BJ (cell line): ENCODE measurements around the gene RAD23A. TPM values are rescaled to one million over a fixed set of nuclear protein-coding genes. Genes with fewer than 3 reads are reported as not detected.

ENCODE experiments used
- CTCF ChIA-PET: fragments of 350-600 bp; formaldehyde crosslinking; extraction: SDS; loops from one replicate; lab custom pipeline; 2021; ENCODE audit warnings: antibody characterized with exemption, inconsistent platforms; lab: Yijun Ruan, JAX
- POLR2A ChIA-PET: fragments of 300-600 bp; sonication (Branson Sonifier 250); formaldehyde crosslinking; extraction: SDS; loops from one replicate; lab custom pipeline; 2021; ENCODE audit warnings: antibody characterized with exemption; lab: Charles Lee
- DNase-seq: peaks from one replicate; pipeline ENCODE4 v3.0.0-alpha.2; 2011; ENCODE audit warnings: low read depth
- H3K27me3 ChIP-seq: 2 replicates; pipeline ENCODE4 v1.6.0; 2011; ENCODE audit warnings: low read length; ENCODE audit not compliant: control insufficient read depth, insufficient read depth
- H3K36me3 ChIP-seq: 2 replicates; pipeline ENCODE4 v1.5.1; 2011; ENCODE audit warnings: low read length; ENCODE audit not compliant: control insufficient read depth, insufficient read depth
- H3K4me3 ChIP-seq: 2 replicates; pipeline ENCODE4 v1.5.1; 2011; ENCODE audit warnings: low read depth, mild to moderate bottlenecking, control low read depth, low read length
- CTCF ChIP-seq: IDR thresholded peaks from 2 replicates; pipeline ENCODE4 v1.5.1; 2011; ENCODE audit warnings: low read depth, mild to moderate bottlenecking, control low read depth, inconsistent platforms, low read length, moderate library complexity; ENCODE audit not compliant: insufficient read depth
- polyA plus RNA-seq: library from polyadenylated mRNA; depleted of rRNA; stranded (reverse); fragments of >200 nt; gene quantifications from 2 replicates; pipeline ENCODE4 v1.2.3, GENCODE V29; 2011

The RAD23A gene
- polyA plus RNA-seq, 1 experiment: 75.1 TPM

GRCh38 chr19:12990853-12991252 lies 45.2 kb downstream of the RAD23A start:
- ChIA-PET POLR2A (no interaction called here), CTCF (no interaction called here)
- no peak overlapping the region for H3K4me3 ChIP-seq
- H3K27me3 ChIP-seq: no peaks in the 10 kb centered on the region
- H3K36me3 ChIP-seq: no peaks in the 10 kb centered on the region
- no peak for TF ChIP-seq CTCF
- no peak for DNase-seq

DNA sequence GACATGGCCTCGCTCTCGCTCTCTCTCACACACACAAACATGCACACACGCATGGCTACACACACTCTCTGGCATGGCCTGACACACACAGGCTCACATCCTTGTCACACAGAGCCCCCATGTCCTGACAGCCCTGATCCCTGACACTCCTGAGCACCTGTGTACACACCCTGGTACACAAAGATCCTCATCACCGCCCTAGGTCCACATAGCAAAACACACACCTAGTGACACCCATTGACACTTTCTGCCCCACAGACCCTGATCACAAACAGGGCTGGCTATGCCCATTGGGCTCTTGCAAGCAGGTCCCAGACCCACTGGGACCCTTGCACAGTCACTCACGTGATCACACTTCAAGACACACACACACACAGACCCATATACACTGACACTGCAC lies 45.6 kb downstream of the RAD23A start:
- ChIA-PET POLR2A (no interaction called here), CTCF (interaction anchor here (1.6 kb wide), 1 partner anchor 14 kb away, joined by 5 read pairs; no protein-coding TSS in a partner anchor)
- Histone ChIP-seq H3K36me3 (no peaks in the 10 kb centered on the region), H3K27me3 (no peaks in the 10 kb centered on the region), H3K4me3 (no peak overlapping the region)
- DNase-seq: no peak
- no peak for TF ChIP-seq CTCF

DNA sequence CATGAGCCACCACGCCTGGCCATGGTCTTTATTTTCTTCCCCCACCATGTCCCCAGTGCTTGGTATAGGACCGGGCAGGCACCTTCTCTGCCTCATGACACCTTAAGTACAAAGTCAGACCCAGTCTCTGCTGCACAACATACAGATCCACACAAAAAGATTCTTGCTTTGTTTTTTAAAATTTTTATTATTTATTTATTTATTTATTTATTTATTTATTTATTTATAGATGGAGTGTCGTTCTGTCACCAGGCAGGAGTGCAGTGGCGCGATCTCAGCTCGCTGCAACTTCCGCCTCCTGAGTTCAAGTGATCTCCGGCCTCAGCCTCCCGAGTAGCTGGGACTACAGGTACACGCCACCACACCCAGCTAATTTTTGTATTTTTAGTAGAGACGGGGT lies 47.1 kb downstream of the RAD23A start:
- no peak for DNase-seq
- Histone ChIP-seq H3K4me3 (no peak overlapping the region), H3K36me3 (peaks cover 3% of the 10 kb centered on the region; the same call in 1 of the 2 replicates), H3K27me3 (no peaks in the 10 kb centered on the region)
- ChIA-PET POLR2A (no interaction called here), CTCF (interaction anchor here (1.6 to 2.2 kb wide), 2 partner anchors 15 to 69 kb away, joined by 5 to 7 read pairs; no protein-coding TSS in a partner anchor)
- no peak for TF ChIP-seq CTCF

DNA sequence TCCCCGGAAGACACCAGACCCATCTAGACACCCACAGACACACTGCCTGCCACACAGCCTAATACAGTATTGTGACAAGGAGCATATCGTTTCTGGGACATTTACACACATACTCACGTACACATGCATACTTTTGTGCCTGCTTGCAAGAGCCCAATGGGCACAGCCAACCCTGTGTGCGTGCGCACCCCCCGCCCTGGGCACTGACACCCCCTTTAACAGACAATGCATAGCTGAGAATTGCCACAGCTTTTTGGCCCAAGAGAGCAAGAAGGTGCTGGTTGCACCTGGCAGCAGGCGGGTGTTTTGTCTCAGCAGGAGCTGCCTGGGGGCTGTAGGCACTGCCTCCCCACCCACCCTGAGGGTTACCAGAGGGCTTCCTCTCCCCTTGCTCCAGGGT lies 47.9 kb downstream of the RAD23A start:
- Histone ChIP-seq H3K27me3 (no peaks in the 10 kb centered on the region), H3K36me3 (peaks cover 5% of the 10 kb centered on the region), H3K4me3 (no peak overlapping the region)
- DNase-seq: no peak
- TF ChIP-seq CTCF: no peak
- ChIA-PET CTCF (interaction anchor here (0.6 to 2.2 kb wide), 4 partner anchors 23 to 68 kb away, joined by 3 to 7 read pairs (median 3); no protein-coding TSS in a partner anchor), POLR2A (interaction anchor here (0.6 kb wide), 1 partner anchor 157 kb away, joined by 3 read pairs; the partner anchor contains the start of genes IER2 and STX10)

- CTCF ChIA-PET: interaction anchor here (1.5 to 2.9 kb wide), 4 partner anchors 18 to 66 kb away, joined by 3 to 10 read pairs (median 5); no protein-coding TSS in a partner anchor
- H3K36me3 ChIP-seq: peaks cover 9% of the 10 kb centered on the region
- peak within 1 kb of the TSS; percentile 79 for H3K4me3 ChIP-seq
- no peaks in the 10 kb centered on the region for H3K27me3 ChIP-seq
- DNase-seq: no peak
- TF ChIP-seq CTCF: no peak
- POLR2A ChIA-PET: no interaction called here
Observed at GRCh38 chr19:12994701-12995595, 49.3 kb downstream of the RAD23A start, which contains the start of gene NFIX. TSS of gene NFIX (plus strand) at chr19:12995475. CDS start at chr19:12995838, 363 bp downstream.
